H1 (cell line): Measurements from ENCODE around the gene ENDOV.

Experiments
- JUN ChIP-seq: IDR thresholded peaks from 2 replicates; pipeline ENCODE4 v1.6.1; 2011; ENCODE audit warnings: low read depth, mild to moderate bottlenecking, improper control_type of control experiment, low read length
- MAFK ChIP-seq: IDR thresholded peaks from 2 replicates; pipeline ENCODE4 v1.6.1; 2012; ENCODE audit warnings: low read depth, mild to moderate bottlenecking, improper control_type of control experiment, low read length
- USF2 ChIP-seq: IDR thresholded peaks from 2 replicates; pipeline ENCODE4 v1.6.1; 2011; ENCODE audit warnings: low read length, improper control_type of control experiment

- TF ChIP-seq JUN = no peak
- no peak for TF ChIP-seq MAFK
- TF ChIP-seq USF2 = no peak
Measured at GRCh38 chr17:80371196-80371595, 43.8 kb upstream of the ENDOV start.
